UCSD-AML1 (cell line): Measurements from ENCODE around the gene ZFAND3.
"Not testable (repeated sequence)": the region's sequence is repeated elsewhere in the genome, so short reads cannot be mapped to it uniquely, and the experiment has no call there.

Experiments
- DNase-seq: peaks from one replicate; lab custom pipeline; 2025; ENCODE audit not compliant: unreplicated experiment; lab: John Stamatoyannopoulos, UW

The ZFAND3 gene

DNA sequence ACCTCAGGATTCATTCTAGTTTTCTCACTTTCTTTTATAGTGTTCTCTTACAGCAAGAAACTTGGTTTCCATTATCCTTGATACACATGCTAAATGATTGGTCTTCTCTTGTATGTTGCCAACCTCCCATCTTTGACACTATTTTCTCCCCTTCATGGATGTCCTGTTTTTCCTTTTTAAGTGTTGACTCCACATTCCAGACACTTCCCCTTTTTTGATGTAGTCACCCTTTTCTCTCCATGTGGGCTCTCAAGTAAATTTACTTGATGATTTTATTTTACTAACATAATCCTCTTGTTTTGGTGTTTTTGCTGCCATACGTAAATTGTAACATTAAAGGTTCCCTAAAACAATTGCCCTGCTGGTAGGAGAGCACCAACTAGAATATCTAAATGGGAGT is 148.1 kb downstream of the ZFAND3 start:
- no peak for DNase-seq

DNA sequence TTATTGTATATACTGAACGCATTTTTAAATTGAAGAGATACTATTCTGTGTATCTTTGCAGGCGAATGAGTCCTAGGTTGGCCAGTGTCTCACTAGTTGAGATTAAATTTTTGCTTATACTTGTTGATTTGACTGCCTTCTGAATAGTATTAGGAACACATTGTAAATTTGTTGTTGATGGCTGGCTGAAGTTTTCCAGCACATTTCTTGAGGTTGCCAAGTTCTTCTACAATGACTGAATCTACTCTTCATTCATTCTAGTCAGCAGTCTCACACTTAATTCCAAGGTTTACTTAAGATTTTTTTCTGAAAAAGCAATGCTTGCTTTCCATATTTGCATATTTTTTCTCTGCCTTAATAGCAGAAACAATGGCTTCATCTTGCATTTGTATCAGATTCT is 151.7 kb downstream of the ZFAND3 start:
- DNase-seq: no peak

DNA sequence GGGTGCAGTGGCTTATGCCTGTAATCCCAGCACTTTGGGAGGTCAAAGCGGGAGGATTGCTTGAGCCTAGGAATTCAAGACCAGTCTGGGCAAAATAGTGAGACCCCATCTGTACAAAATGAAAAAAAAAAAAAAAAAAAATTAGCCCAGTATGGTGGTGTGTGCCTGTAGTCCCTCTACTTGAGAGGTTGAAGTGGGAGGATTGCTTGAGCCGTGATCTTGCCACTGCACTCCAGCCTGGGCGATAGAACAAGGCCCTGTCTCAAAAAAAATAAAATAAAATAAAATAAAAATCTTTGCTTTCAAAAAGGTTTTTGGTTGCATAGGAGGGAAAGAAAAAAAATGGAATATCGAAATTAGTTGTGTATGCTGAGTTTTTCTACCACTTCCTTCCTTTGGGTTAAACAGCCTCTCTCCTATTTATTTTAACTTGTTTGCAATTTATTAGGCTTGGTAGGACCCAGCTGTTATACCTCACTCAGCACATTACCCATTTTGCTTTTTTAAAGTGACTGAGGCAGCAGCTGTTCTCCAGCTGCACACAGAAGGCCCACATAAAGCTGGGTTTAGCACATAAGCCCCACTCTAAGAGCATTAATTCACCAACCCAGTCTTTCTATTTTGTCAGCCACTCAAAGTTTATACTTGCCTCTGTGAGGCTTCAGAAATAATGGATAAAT is 152.3 kb downstream of the ZFAND3 start:
- DNase-seq: no peak

DNA sequence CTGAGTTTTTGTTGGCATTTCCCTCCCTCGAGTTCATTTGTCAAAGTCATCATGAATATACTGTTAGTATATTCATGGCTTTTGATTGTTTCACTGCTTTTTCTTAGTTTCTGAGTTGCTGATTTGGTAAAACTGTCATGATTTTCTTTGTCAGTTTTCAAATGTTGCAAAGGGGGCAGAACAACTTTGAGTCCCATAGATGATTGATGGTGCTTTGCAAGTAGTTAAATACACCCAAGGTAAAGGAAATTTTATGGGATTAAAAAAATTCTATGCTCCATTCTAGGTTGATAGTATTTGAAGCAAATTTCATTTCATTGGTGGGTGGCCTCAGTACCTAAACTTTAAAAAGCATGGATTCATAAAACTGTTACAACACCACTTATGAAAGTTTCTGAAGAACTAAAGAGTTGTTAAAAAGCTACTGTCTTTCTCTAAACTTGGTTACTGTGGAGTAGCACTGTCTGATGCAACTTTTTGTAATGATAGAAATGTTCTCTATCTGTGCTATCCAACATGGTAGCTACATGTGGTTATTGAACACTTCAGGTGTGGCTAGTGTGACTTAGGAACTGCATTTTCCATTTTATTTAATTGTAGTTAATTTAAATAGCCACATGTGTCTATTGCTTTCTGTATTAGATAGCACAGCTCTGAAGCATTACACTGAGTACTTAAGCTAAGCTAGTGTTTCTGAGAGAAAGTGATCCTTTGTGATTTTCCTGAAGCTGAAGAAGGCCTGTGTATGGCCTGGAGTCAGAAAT is 153.6 kb downstream of the ZFAND3 start:
- no peak for DNase-seq

DNA sequence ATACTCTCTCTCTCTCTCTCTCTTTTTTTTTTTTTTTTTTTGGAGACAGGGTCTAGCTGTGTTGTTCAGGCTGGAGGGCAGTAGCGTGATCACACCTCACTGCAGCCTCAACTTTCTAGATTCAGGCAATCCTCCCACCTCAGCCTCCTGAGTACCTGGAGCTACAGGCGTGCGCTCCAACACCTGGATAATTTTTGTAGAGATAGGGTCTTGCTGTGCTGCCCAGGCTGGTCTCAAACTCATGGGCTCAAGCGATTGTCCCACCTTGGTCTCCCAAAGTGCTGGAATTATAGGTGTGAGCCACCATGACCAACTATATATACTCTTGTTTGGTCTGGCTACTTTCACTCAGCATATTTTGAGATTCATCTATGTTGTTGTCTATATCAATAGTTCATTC is 154.9 kb downstream of the ZFAND3 start:
- DNase-seq: no peak

DNA sequence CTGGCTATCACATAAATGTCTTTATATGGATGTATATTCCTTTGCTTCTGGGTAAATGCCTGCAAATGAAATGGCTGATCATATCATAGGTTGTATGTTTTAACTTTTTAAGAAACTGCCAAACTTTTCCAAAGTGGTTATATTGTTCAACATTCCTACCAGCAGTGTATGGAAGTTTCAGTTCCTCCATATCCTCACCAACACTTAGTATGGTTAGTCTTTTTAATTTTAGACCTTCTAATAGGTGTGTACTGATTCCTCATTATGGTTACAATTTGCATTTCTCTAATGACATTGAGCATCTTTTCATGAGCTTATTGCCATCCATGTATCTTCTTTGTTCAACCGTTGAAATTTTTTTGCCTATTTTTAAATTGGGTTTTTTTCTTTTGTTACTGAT is 155.4 kb downstream of the ZFAND3 start:
- DNase-seq: no peak

DNA sequence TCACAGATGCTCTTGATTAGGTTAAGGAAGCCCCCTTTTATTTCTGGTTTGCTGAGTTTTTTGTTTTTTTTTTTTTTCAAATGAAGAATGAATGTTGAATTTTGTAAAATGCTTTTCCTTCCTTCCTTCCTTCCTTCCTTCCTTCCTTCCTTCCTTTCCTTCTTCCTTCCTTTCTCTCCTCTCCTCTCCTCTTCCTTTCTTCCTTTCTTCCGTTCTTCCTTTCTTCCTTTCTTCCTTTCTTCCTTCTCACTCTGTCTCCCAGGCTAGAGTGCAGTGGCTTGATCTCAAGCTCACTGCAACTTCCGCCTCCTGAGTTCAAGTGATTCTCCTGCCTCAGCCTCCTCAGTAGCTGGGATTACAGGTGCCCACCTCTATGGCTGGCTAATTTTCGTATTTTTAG is 158.2 kb downstream of the ZFAND3 start:
- no peak for DNase-seq

DNA sequence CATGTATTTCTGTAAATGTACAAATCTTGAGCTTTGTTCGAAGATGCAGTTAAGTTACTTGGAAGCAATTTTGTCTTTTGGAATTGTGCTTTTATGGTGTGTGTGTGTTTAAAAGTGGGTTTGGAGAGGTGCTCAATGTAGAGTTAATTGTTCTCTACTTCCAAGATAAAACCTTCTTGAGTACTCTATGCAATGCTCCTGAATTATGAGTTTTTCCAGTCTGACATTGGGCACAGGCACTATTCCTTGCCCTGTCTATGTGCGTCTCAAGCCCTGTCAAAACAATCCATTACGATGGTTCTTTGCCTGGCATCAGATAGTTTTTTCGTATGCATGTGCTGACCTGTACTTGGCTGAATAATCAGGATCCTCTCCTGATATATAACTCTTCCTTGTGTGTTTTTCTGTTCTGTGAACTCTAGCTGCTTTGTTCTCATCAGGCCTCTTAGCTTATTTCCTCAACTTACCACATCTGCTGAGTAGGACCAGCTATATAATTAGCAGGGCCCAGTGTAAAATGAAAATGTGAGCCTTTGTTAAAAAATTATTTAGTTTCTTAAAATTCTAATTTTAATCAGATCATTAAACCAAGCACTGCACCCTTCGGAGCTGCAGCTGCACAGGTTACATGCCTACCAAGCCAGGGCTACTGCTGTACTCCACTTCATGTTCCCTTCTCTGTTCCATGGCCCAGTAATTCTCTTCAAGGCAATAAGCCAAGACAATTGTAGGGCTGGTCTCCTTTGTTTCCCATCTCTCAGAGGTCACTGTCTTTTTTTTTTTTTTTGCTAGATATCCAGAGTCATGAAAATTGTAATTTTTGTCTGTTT is 160.1 kb downstream of the ZFAND3 start:
- no peak for DNase-seq

DNA sequence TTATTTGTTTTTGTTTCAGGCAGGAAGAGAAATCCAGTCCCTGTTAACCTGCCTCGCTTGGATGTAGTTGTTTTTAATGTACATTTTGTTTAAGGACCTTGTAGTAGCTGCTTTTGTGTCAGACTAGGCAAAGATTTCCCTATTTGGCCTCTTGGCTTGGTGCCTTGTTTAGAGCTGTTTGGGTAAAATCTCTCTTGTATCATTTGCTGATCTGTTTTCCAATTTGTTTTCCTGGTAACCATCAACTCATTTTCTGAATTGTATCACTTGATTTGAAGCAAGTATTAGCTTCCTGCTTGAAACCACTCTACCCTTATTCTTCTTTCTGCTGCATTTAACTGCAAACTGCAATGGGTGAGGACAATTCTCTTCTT is 160.7 kb downstream of the ZFAND3 start:
- DNase-seq: no peak

DNA sequence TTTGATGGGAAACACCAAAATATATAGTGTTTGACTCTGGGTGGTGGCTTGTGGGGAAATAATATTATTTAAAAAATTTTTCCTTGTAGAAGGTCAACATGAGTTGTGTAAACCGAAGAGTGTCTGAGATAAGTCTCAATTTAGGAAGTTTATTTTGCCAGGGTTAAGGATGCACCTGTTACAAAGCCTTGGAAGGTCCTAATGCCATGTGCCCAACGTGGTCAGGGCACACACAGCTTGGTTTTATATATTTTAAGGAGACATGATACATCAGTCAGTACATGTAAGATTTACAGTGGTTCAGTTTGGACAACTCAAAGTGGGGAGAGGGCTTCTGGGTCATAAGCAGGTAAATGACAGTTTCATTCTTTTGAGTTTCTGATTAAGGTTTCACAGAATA is 162.1 kb downstream of the ZFAND3 start:
- DNase-seq: no peak

DNA sequence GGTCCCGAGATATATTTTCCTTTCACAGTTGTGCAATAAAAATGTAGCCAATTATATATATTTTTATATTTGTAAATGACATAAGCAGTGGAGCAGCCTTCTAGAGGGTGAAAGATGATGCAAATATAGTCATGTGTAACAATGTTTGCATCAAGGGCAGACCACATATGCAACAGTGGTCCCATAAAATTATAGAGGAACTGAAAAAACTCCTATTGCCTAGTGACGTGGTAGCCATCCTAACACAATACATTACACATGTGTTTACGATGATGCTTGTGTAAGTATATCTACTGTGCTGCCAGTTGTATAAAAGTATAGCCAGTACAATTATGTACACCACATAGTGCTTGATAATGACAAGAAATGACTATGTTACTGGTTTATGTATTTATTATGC is 162.8 kb downstream of the ZFAND3 start:
- no peak for DNase-seq

DNA sequence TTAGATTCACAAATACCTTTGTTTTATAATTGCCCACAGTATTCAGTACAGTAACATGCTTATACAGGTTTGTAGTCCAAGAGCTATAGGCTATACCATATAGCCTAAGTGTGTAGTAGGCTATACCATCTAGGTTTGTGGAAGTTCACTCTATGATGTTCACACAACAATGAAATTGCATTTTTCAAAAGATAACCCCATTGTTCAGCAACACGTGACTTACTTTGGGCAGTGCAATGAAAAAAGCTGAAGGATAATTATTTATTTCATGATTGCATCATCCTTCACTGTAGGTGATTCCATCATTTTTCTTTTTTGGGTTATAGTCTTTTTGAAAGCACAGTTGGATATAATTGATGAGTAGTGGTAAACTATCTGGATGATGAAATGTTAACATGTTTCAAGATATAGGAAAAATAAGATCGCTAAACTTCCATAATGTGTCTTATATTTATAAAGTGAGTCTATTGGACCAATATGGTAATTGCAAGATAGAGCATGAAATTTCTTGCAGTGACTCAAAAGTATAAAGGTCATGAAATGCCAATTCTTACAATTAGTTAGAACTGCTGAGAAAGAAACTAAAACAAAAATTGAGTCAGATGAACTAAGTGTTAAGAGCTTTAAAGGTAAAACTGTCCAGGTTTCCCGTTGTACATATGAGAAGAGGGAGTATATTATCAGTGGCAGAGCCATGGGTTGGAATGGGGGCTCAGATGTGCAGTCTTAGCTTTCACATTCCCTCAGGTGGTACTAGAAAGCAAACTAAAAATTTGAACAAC is 164.4 kb downstream of the ZFAND3 start:
- DNase-seq: no peak

DNA sequence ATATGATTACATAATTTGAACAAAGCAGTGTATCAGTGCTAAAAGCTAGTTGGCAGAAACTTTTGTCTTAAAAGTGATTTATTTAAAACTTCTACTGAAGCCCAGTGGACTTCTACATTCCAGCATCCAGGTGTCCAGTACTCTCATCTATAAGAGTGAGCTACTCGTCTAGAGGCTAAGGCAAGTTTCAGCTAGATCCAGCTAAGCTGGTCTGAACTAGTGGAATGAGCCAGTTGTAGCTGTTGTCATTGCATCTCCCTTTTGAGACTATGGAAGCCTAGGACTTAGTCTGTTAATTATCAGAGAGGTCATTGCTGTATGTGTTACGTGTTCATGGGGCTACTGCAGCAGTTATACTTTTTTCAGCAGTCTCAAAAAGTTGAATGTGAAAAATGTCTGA is 165.1 kb downstream of the ZFAND3 start:
- no peak for DNase-seq

DNA sequence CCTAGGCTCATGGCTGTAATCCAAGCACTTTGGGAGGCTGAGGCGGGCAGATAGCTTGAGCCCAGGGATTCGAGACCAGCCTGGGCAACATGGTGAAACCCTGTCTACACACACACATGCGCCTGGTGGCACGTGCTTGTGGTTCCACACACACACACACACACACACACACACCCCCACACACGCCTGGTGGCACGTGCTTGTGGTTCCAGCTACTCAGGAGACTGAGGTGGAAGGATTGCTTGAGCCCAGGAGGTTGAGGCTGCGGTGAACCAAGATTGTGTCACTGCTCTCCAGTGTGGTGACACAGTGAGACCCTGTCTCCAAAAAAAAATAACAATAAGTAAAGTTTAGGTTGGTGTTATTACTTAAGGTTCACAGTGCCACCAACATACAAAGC is 165.8 kb downstream of the ZFAND3 start:
- no peak for DNase-seq

DNA sequence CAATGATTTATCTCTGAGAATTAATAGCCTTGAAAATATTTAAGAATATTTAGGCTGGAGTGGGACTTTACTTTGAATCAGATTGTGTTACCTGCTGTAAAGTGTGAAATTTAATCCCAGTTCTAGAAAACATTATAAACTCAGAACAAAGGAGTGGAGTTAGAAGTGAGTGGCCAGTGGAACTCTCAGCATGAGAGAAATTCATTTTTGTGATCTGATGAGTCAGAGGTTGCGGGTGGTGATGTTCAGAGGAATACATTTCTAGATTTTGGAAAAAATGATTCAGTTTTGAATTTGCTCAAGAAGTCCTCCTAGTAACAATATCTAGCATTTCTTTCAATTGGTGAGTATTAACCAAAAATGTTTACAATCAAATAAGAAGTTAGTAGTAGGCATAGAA is 167.5 kb downstream of the ZFAND3 start:
- DNase-seq: no peak

DNA sequence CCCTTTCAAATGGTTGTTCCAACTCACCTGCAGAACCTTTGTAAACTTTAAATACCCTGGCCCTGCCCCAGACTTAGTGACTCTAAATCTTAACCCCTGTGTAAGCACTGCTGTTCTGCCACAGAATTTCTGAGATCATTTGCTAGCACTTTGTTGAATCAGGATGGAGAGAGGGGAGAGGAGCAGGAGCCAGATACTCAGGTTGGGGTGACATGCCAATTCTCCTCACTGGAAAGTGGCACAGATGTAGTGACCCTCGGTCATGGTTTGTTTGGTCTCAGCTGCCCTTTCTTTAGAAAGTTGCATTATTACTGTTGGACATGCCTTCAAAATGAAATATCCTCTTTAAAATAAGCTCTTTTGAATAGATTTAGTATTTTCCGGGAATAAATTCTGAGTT is 168.0 kb downstream of the ZFAND3 start:
- DNase-seq: no peak

DNA sequence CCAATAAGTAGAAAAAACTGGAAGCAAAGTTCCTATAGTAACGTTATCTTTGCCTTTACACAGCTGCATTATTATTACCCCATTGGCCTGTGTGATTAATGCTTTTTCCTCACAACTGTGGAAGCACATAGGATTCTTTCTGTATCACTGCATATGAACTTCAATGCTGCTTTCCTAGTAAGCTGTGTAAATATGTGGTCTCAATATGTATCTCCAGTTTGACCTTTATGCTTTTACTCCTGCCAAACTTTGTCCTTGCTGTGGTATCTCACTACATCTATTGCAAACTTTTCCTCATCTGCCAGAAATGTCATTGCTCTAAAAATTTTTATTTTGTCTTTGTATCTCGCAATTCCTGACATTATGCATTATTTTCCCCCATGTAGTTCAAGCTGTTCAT is 168.6 kb downstream of the ZFAND3 start:
- no peak for DNase-seq

DNA sequence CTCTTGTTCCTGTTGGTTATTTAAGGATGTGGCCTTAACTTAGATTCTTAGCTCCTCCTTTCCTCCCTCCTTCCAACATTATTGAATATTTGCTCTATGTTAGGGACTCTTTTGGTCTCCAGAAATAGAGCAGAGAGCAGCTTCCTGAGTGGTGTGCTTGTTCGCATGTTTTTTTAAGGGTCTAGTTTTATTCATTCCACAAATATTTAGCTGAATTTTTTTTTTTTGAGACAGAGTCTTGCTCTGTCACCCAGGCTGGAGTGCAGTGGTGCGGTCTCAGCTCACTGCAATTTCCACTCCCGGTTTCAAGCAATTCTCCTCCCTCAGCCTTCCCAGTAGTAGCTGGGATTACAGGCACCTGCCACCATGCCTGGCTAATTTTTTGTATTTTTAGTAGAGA is 169.2 kb downstream of the ZFAND3 start:
- no peak for DNase-seq

DNA sequence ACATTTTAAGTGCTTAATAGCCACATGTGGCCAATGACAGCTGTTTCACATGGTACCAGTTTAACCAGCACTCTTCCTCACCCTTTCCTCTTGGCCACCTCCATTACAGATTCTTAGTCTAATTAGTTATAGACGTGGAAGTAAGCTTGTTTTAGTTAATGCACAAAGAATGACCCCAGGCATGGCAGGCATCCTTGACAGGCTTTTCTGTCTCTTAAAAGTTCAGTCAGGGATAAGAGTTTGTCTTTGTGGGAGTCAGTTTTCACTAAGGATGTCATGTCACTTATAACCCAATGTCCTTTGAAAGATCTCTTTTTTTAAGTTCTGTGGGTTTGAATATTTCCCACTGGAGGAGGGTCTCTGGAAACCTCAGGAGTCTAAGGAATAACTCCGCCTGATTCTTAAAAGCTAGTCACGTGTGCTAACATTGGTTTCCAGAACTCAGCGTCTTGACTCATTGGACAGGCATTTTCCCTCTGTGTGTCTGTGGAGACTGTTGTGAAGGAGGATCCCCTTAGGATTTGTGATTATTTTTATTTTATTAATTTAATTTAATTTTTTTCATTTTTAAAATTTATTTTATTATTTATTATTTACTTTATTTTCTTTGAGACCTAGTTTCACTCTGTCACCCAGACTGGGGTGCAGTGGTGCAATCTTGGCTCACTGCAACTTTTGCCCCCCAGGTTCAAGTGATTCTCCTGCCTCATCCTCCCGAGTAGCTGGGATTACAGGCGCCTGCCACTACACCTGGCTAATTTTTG is 171.4 kb downstream of the ZFAND3 start:
- DNase-seq: no peak

DNA sequence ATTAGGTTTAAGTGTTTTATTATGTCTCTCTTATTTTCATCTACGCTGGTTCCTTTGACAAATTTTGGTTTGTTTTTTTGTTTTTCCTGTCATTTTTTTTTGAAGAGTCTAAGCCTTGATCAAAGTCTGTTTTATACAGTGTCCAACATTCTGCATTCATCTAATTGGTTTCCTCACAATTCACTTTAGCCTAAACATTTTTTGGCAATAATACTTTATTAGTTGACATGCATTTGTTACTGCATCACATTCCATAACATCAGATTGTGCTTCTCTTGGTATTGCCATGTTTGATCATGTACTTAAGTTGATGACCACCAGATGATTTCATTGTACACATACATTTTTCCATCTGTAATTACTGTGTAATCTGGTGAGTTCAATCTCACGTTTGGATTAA is 173.2 kb downstream of the ZFAND3 start:
- DNase-seq: no peak

DNA sequence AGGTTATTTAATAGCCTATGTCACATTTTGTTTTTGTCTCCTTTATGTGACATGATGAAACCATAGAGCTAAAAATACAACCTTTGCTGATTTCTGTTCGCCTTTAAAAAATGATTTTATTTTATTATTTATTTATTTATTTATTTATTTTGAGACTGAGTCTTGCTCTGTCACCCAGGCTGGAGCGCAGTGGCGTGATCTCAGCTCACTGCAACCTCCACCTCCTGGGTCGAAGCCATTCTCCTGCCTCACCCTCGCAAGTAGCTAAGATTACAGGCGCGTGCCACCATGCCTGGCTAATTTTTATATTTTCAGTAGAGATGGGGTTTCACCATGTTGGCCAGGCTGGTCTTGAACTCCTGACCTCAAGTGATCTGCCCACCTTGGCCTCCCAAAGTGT is 173.7 kb downstream of the ZFAND3 start:
- not testable (repeated sequence) for DNase-seq
